Activated B cell treated with CpG ODN at 0.5 μM for 24 hours (primary cell): ENCODE data around the gene ZFYVE21. TPM values are rescaled to one million over a fixed set of nuclear protein-coding genes. Genes with fewer than 3 reads are reported as not detected.

Experiments
- ATAC-seq: fragments of 200-7000 bp; cut with Tn5 transposase; one replicate; pipeline ENCODE4 v1.10.0; 2021; ENCODE audit warnings: low read depth, mild to moderate bottlenecking, moderate library complexity
- CTCF ChIA-PET: fragments of 350-600 bp; sonication (Branson Sonifier 250); formaldehyde crosslinking; loops from one replicate; lab custom pipeline; 2021; ENCODE audit warnings: antibody characterized with exemption; lab: Charles Lee
- POLR2A ChIA-PET: fragments of 350-600 bp; sonication (Branson Sonifier 250); formaldehyde crosslinking; loops from one replicate; lab custom pipeline; 2021; ENCODE audit warnings: antibody characterized with exemption; lab: Charles Lee
- DNase-seq: peaks from one replicate; pipeline ENCODE4 v3.0.0; 2022
- H3K27ac Mint-ChIP-seq: one replicate; pipeline ENCODE4 v1.8.0; 2020; ENCODE audit warnings: mixed read lengths
- H3K27me3 Mint-ChIP-seq: one replicate; pipeline ENCODE4 v1.8.0; 2021; ENCODE audit warnings: mixed read lengths
- H3K36me3 Mint-ChIP-seq: one replicate; pipeline ENCODE4 v1.8.0; 2021; ENCODE audit warnings: low read depth, mixed read lengths
- H3K4me1 Mint-ChIP-seq: one replicate; pipeline ENCODE4 v1.8.0; 2021; ENCODE audit warnings: mixed read lengths
- H3K4me3 Mint-ChIP-seq: one replicate; pipeline ENCODE4 v1.8.0; 2020; ENCODE audit warnings: mild to moderate bottlenecking, mixed read lengths
- H3K9me3 Mint-ChIP-seq: one replicate; pipeline ENCODE4 v1.8.0; 2020; ENCODE audit warnings: mixed read lengths
- intact Hi-C: fragments of 100-400 bp; cut with micrococcal nuclease; formaldehyde crosslinking; loops from one replicate; pipeline ENCODE4 v1.15.1; 2024
- total RNA-seq: library from RNA; stranded (reverse); gene quantifications from 2 replicates; pipeline ENCODE4 v1.2.3, GENCODE V29; 2022
- TF ChIP-seq, protein P1 (sequence below): fragments of 200-600 bp; IDR thresholded peaks from one replicate; pipeline ENCODE4 v1.8.0; 2022; ENCODE audit warnings: antibody characterized with exemption, mild to moderate bottlenecking

The ZFYVE21 gene
- total RNA-seq, 1 donor from 2014 or later, result 16.7 TPM

- CTCF ChIA-PET, result no interaction called here
- intact Hi-C loops, result no loop called here
- Mint-ChIP-seq H3K9me3 (no peaks in the 10 kb centered on the region), H3K36me3 (peaks cover 46% of the 10 kb centered on the region), H3K4me3 (no peak overlapping the region), H3K27me3 (no peaks in the 10 kb centered on the region), H3K4me1 (no peaks in the 10 kb centered on the region), H3K27ac (no peak overlapping the region)
- TF ChIP-seq, protein P1, sequence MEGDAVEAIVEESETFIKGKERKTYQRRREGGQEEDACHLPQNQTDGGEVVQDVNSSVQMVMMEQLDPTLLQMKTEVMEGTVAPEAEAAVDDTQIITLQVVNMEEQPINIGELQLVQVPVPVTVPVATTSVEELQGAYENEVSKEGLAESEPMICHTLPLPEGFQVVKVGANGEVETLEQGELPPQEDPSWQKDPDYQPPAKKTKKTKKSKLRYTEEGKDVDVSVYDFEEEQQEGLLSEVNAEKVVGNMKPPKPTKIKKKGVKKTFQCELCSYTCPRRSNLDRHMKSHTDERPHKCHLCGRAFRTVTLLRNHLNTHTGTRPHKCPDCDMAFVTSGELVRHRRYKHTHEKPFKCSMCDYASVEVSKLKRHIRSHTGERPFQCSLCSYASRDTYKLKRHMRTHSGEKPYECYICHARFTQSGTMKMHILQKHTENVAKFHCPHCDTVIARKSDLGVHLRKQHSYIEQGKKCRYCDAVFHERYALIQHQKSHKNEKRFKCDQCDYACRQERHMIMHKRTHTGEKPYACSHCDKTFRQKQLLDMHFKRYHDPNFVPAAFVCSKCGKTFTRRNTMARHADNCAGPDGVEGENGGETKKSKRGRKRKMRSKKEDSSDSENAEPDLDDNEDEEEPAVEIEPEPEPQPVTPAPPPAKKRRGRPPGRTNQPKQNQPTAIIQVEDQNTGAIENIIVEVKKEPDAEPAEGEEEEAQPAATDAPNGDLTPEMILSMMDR, result no peak
- POLR2A ChIA-PET, result no interaction called here
- DNase-seq (no peak), ATAC-seq (no peak)
Measured at GRCh38 chr14:103735022-103735421, 19.4 kb downstream of the ZFYVE21 start.

DNA sequence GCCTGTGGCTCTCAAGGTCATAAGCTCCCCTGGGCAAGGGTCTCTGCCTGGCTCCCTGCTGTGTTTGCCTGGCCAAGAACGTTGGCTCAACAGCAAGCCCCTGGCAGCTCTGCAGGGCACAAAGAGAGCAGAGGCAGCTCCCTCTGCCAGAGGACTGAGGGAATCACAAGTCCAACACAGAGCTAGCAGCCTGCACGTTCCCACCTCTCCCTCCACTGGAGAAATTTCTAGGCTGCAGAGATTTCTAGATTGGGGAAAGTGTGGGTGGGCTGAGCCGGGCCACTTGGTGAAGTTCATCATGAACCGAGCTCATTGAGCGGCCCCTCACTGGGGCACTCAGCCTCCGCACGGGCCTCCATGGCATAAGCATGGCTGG is 19.8 kb downstream of the ZFYVE21 start:
- TF ChIP-seq, protein P1, result no peak
- Mint-ChIP-seq H3K36me3 (peaks cover 47% of the 10 kb centered on the region), H3K4me3 (no peak overlapping the region), H3K4me1 (no peaks in the 10 kb centered on the region), H3K27ac (no peak overlapping the region), H3K9me3 (no peaks in the 10 kb centered on the region), H3K27me3 (no peaks in the 10 kb centered on the region)
- ATAC-seq, result no peak
- CTCF ChIA-PET, result interaction anchor here (0.7 kb wide), 1 partner anchor 60 kb away, joined by 3 read pairs; no protein-coding TSS in a partner anchor
- DNase-seq, result no peak
- POLR2A ChIA-PET, result interaction anchor here (0.6 kb wide), 1 partner anchor 116 kb away, joined by 3 read pairs; no protein-coding TSS in a partner anchor
- intact Hi-C loops, result no loop called here

GRCh38 chr14:103735815-103736545 is 20.4 kb downstream of the ZFYVE21 start:
- TF ChIP-seq, protein P1, result no peak
- intact Hi-C loops, result no loop called here
- H3K36me3 Mint-ChIP-seq, result peaks cover 49% of the 10 kb centered on the region
- no peaks in the 10 kb centered on the region for H3K4me1 Mint-ChIP-seq
- H3K9me3 Mint-ChIP-seq, result no peaks in the 10 kb centered on the region
- no peak overlapping the region for H3K27ac Mint-ChIP-seq
- ChIA-PET POLR2A (interaction anchor here (0.6 kb wide), 1 partner anchor 117 kb away, joined by 3 read pairs; no protein-coding TSS in a partner anchor), CTCF (interaction anchor here (0.7 kb wide), 1 partner anchor 61 kb away, joined by 3 read pairs; no protein-coding TSS in a partner anchor)
- H3K27me3 Mint-ChIP-seq, result no peaks in the 10 kb centered on the region
- ATAC-seq (no peak), DNase-seq (no peak)
- no peak overlapping the region for H3K4me3 Mint-ChIP-seq

- Mint-ChIP-seq H3K27me3 (no peaks in the 10 kb centered on the region), H3K4me3 (no peak overlapping the region), H3K9me3 (no peaks in the 10 kb centered on the region), H3K4me1 (no peaks in the 10 kb centered on the region), H3K27ac (no peak overlapping the region), H3K36me3 (peaks cover 54% of the 10 kb centered on the region)
- POLR2A ChIA-PET, result no interaction called here
- no peak for ATAC-seq
- TF ChIP-seq, protein P1, result no peak
- intact Hi-C loops, result no loop called here
- DNase-seq, result no peak
- CTCF ChIA-PET, result no interaction called here
Measured at GRCh38 chr14:103736546-103737431, 21.2 kb downstream of the ZFYVE21 start.
